Stomach (tissue), 9 donors: ENCODE results near the gene USB1. TPM values are rescaled to one million over a fixed set of nuclear protein-coding genes. Genes with fewer than 3 reads are reported as not detected.

Experiments used
- DNase-seq, 2 donors: peaks; one replicate each; pipeline versions ENCODE4 v3.0.0 to v3.0.0-alpha.2; 2013 to 2019
- H3K27ac ChIP-seq, 5 donors: fragments of 200-600 bp in 4 of 5; sonication (generic) in 4 of 5; one replicate each; pipeline ENCODE4 v1.5.1; 2013 to 2019; ENCODE audit warnings: mild to moderate bottlenecking in 1 of 5, moderate library complexity in 1 of 5
- H3K27me3 ChIP-seq, 3 donors: fragments of 200-600 bp; sonication (generic); one replicate each; pipeline ENCODE4 v1.5.1; 2017 to 2019; ENCODE audit warnings: mixed run types in 1 of 3
- H3K36me3 ChIP-seq, 4 donors: fragments of 200-600 bp; sonication (generic); 1 replicate in 3 of 4; 2 replicates in 1 of 4; pipeline ENCODE4 v1.5.1; 2016 to 2019
- H3K4me1 ChIP-seq, 4 donors: fragments of 200-600 bp; sonication (generic); one replicate each; pipeline ENCODE4 v1.5.1; 2016 to 2019
- H3K4me3 ChIP-seq, 4 donors: fragments of 200-600 bp; sonication (generic) in 3 of 4; one replicate each; pipeline ENCODE4 v1.5.1; 2016 to 2019; ENCODE audit warnings: mild to moderate bottlenecking in 1 of 4
- H3K9me3 ChIP-seq, 4 donors: fragments of 200-600 bp; sonication (generic); one replicate each; pipeline ENCODE4 v1.5.1; 2016 to 2019
- EP300 ChIP-seq: sonication (generic); formaldehyde crosslinking; IDR thresholded peaks from one replicate; pipeline ENCODE4 v1.6.1; 2017; ENCODE audit warnings: antibody characterized with exemption
- POLR2A ChIP-seq, 4 donors: fragments of 450-650 bp; IDR thresholded peaks; one replicate each; pipeline ENCODE4 v1.6.1; 2016; ENCODE audit warnings: antibody characterized with exemption in 4 of 4, control low read depth in 2 of 4, mild to moderate bottlenecking in 1 of 4, moderate library complexity in 1 of 4
- POLR2AphosphoS5 ChIP-seq, 3 donors: sonication (generic); formaldehyde crosslinking; IDR thresholded peaks; one replicate each; pipeline ENCODE4 v1.6.1; 2016; ENCODE audit warnings: antibody characterized with exemption in 3 of 3
- WGBS, 5 donors: extraction: QIAGEN DNeasy Blood & Tissue Kit in 3 of 5; methylation state at CpG; one replicate each; pipeline versions ENCODE4 v1.1.5 to v1.1.7; 2013 to 2018; 5-methylcytosine and 5-hydroxymethylcytosine counted together
- intact Hi-C: fragments of 100-400 bp; cut with DNase I; formaldehyde crosslinking; loops from one replicate; pipeline ENCODE4 v1.15.1; 2023; ENCODE audit warnings: low total_unique reads
- polyA plus RNA-seq, 3 donors: library from polyadenylated mRNA; stranded (reverse); fragments of 200-250 nt; gene quantifications; one replicate each; pipeline ENCODE4 v1.2.3, GENCODE V29; 2013
- total RNA-seq, 5 donors: library from RNA; depleted of rRNA; stranded (reverse); fragments of >200 nt; gene quantifications; one replicate each; pipeline versions ENCODE4 v1.1.0 to v1.2.3, GENCODE V29; 2014 to 2016
- TF ChIP-seq, protein P1 (sequence below), 7 experiments: fragments of 450-650 bp in 4 of 7; fragments of 200-600 bp in 3 of 7; sonication (generic) in 3 of 7; IDR thresholded peaks; one replicate each; pipeline ENCODE4 v1.5.1; 2016 to 2019; ENCODE audit warnings: antibody characterized with exemption in 7 of 7, control low read depth in 2 of 7, mild to moderate bottlenecking in 1 of 7
- donor health status: healthy with polysubstance abuse.
- donor health status: Bipolar disorder and iron deficiency.
- donor health status: healthy.

Gene USB1
- total and polyA plus RNA-seq, 8 donors, result 4.1 to 54.0 (median 23.4) TPM

DNA sequence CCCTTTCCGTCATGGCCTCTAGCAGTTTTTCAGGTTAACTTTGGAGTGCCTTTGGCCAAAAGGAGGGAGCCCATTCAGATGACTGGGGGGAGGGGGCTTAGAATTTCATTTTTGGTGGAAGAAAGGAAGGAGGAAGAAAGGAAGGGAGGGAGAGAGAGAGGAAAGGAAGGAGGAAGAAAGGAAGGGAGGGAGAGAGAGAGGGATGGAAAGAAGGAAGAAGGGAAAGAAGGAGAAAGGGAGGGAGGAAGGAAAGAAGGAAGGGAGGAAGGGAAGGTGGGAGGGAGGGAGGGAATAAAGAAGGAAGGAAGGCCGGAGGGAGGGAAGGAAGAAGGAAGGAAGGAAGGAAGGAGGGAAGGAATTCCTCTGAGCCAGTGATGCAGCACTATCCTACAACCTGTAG is 50.1 kb downstream of the USB1 start:
- peaks cover 0 to 15% (median 11%) of the 10 kb centered on the region in 4 donors for H3K4me1 ChIP-seq
- no peaks in the 10 kb centered on the region for H3K36me3 ChIP-seq
- no peaks in the 10 kb centered on the region for H3K9me3 ChIP-seq
- no peak overlapping the region for H3K27ac ChIP-seq
- no peak for DNase-seq
- 69 to 88% (median 73%) methylated on average over 2 of the region's 2 CpGs for WGBS, 5 donors
- TF ChIP-seq POLR2AphosphoS5 (IDR thresholded peaks at IDR 0.05) (no peak), EP300 (no peak), POLR2A (IDR thresholded peaks at IDR 0.05) (no peak)
- TF ChIP-seq, protein P1, sequence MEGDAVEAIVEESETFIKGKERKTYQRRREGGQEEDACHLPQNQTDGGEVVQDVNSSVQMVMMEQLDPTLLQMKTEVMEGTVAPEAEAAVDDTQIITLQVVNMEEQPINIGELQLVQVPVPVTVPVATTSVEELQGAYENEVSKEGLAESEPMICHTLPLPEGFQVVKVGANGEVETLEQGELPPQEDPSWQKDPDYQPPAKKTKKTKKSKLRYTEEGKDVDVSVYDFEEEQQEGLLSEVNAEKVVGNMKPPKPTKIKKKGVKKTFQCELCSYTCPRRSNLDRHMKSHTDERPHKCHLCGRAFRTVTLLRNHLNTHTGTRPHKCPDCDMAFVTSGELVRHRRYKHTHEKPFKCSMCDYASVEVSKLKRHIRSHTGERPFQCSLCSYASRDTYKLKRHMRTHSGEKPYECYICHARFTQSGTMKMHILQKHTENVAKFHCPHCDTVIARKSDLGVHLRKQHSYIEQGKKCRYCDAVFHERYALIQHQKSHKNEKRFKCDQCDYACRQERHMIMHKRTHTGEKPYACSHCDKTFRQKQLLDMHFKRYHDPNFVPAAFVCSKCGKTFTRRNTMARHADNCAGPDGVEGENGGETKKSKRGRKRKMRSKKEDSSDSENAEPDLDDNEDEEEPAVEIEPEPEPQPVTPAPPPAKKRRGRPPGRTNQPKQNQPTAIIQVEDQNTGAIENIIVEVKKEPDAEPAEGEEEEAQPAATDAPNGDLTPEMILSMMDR (IDR thresholded peaks at IDR 0.05), result no peak
- H3K27me3 ChIP-seq, result no peaks in the 10 kb centered on the region
- H3K4me3 ChIP-seq, result no peak overlapping the region
- intact Hi-C loops, result no loop called here

DNA sequence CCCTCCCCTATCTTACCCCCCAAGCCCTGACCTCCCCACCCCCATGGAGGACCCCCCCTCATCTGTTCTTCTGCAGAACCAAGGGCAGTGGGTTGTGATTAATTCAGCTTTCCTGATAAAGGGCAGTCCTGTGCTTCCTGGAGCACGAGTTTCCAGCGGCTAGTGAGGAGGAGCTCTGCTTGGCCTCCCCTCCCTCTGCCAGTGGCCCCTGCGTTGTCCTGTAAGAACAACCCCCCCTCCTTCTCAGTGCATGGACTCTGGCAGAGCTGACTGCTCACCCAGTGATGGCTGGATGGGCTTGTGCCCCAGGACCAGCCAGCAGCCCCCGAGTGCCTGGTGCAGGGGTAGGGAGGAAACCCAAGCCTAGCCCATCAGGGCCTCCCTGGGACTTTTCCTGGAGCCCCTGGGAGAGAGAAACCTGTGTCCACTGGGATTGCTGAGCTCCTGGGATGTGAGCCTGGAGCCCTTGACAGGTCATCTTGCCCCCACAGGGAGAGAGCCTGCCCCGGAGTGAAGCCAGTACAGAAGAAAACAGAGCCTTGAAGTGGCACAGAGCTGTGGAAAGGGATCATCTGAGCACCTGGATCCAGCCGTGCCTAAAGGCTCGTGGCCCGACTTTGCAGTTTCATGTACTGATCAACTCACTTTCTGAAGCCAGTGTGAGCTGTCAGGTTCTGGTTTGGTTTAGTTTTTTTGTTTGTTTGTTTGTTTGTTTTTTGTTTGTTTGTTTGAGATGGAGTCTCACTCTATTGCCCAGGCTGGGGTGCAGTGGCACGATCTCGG is 50.8 kb downstream of the USB1 start:
- H3K9me3 ChIP-seq, result no peaks in the 10 kb centered on the region
- no peaks in the 10 kb centered on the region for H3K27me3 ChIP-seq
- no peak for DNase-seq
- intact Hi-C loops, result no loop called here
- H3K27ac ChIP-seq, result no peak overlapping the region
- no peak overlapping the region for H3K4me3 ChIP-seq
- no peak for TF ChIP-seq EP300
- no peak for TF ChIP-seq POLR2A (IDR thresholded peaks at IDR 0.05)
- TF ChIP-seq POLR2AphosphoS5 (IDR thresholded peaks at IDR 0.05), result no peak
- TF ChIP-seq, protein P1 (IDR thresholded peaks at IDR 0.05), result no peak
- H3K36me3 ChIP-seq, result no peaks in the 10 kb centered on the region
- WGBS, 5 donors, result 63 to 87% (median 68%) methylated on average over 7 to 10 of the region's 10 CpGs
- H3K4me1 ChIP-seq, result peaks cover 0 to 8% (median 4%) of the 10 kb centered on the region in 4 donors

DNA sequence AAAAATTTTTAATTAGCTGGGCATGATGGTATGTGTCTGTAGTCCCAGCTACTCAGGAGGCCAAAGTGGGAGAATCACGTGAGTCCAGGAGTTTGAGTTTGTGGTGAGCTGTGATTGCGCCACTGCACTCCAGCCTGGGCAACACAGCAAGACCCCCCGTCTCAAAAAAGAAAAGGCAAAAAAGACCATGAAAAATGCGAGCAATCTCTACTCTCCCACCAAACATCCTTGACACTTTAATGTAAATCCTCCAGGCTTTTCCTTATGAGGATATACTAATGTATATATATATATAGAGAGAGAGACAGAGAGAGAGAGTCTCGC is 52.4 kb downstream of the USB1 start:
- Histone ChIP-seq H3K9me3 (no peaks in the 10 kb centered on the region), H3K27me3 (peaks cover 0 to 5% (median 0%) of the 10 kb centered on the region in 3 donors), H3K27ac (no peak overlapping the region), H3K4me1 (no peaks in the 10 kb centered on the region), H3K4me3 (no peak overlapping the region), H3K36me3 (no peaks in the 10 kb centered on the region)
- 92 to 95% (median 94%) methylated on average over 5 of the region's 5 CpGs for WGBS, 5 donors
- no peak for DNase-seq
- TF ChIP-seq POLR2AphosphoS5 (IDR thresholded peaks at IDR 0.05) (no peak), EP300 (no peak), POLR2A (IDR thresholded peaks at IDR 0.05) (no peak)
- TF ChIP-seq, protein P1 (IDR thresholded peaks at IDR 0.05), result no peak
- intact Hi-C loops, result no loop called here

DNA sequence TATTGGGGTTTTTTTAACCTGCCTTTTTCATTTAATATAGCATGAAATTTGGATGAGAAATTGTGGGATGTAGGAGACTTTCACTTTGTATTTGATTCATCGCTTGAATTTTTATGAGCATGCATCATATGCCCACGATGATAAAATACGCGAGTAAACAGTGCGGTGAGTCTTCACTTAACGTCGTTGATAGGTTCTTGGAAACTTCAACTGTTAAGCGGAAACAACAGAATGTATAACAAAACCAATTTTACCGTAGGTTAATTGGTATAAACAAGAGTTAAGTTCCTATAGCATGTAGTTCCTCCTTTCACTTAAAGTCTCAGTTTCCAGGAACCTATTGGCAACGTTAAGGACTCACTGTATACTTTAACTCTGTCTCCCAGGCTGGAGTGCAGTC is 53.1 kb downstream of the USB1 start:
- intact Hi-C loops, result no loop called here
- no peak for TF ChIP-seq POLR2AphosphoS5 (IDR thresholded peaks at IDR 0.05)
- TF ChIP-seq, protein P1 (IDR thresholded peaks at IDR 0.05), result no peak
- TF ChIP-seq EP300, result no peak
- TF ChIP-seq POLR2A (IDR thresholded peaks at IDR 0.05), result no peak
- WGBS, 5 donors, result 72 to 79% (median 78%) methylated on average over 10 of the region's 10 CpGs
- H3K27ac ChIP-seq, result no peak overlapping the region
- H3K27me3 ChIP-seq, result peaks cover 0 to 5% (median 0%) of the 10 kb centered on the region in 3 donors
- no peak overlapping the region for H3K4me3 ChIP-seq
- no peak for DNase-seq
- no peaks in the 10 kb centered on the region for H3K36me3 ChIP-seq
- H3K4me1 ChIP-seq, result no peaks in the 10 kb centered on the region
- no peaks in the 10 kb centered on the region for H3K9me3 ChIP-seq
